Ovary (tissue), 3 donors: ENCODE results near the gene PDE7B.

ENCODE experiments used
- EP300 ChIP-seq: sonication (generic); formaldehyde crosslinking; IDR thresholded peaks from one replicate; pipeline ENCODE4 v1.6.1; 2017; ENCODE audit warnings: antibody characterized with exemption
- POLR2A ChIP-seq: fragments of 450-650 bp; IDR thresholded peaks from one replicate; pipeline ENCODE4 v1.6.1; 2017; ENCODE audit warnings: antibody characterized with exemption, mild to moderate bottlenecking, moderate library complexity
- TF ChIP-seq, protein P1 (sequence below), 3 donors: fragments of 450-650 bp in 2 of 3; fragments of 200-600 bp in 1 of 3; IDR thresholded peaks; one replicate each; pipeline versions ENCODE4 v1.5.1 to v1.8.0; 2016 to 2022; ENCODE audit warnings: antibody characterized with exemption in 3 of 3, mild to moderate bottlenecking in 1 of 3
- donor health status: DM: no; HTN: no; CAD: no.

DNA sequence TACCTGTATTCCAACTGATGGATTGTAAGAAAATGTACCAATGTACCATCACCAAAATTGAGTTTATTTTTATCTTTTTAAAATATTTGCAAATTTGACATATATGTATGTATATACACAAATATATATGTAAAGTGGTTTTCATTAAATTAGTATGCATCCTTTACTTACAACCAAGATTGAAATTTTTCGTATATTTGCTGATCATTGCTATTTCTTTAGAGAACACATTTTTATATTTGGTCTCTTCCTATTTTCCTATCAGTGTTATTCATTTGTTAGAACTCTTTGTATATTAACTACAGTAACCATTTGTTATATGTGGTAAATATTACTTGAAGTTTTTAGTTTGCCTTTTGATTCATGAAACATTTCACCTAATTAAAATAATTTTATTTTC lies 324.4 kb downstream of the PDE7B start:
- TF ChIP-seq, protein P1, sequence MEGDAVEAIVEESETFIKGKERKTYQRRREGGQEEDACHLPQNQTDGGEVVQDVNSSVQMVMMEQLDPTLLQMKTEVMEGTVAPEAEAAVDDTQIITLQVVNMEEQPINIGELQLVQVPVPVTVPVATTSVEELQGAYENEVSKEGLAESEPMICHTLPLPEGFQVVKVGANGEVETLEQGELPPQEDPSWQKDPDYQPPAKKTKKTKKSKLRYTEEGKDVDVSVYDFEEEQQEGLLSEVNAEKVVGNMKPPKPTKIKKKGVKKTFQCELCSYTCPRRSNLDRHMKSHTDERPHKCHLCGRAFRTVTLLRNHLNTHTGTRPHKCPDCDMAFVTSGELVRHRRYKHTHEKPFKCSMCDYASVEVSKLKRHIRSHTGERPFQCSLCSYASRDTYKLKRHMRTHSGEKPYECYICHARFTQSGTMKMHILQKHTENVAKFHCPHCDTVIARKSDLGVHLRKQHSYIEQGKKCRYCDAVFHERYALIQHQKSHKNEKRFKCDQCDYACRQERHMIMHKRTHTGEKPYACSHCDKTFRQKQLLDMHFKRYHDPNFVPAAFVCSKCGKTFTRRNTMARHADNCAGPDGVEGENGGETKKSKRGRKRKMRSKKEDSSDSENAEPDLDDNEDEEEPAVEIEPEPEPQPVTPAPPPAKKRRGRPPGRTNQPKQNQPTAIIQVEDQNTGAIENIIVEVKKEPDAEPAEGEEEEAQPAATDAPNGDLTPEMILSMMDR (IDR thresholded peaks at IDR 0.05): no peak
- TF ChIP-seq EP300 (no peak), POLR2A (no peak)
